Adrenal gland (tissue), 12 donors: Measurements from ENCODE around the gene CCDC63. TPM values are rescaled to one million over a fixed set of nuclear protein-coding genes. Genes with fewer than 3 reads are reported as not detected.

ENCODE experiments used
- DNase-seq, 7 donors: peaks; one replicate each; pipeline ENCODE4 v3.0.0-alpha.2; 2019 to 2020
- H3K27ac ChIP-seq, 5 donors: fragments of 200-600 bp; sonication (generic) in 4 of 5; 1 replicate in 3 of 5; 2 replicates in 2 of 5; pipeline versions ENCODE4 v1.5.1 to v1.8.0; 2016 to 2020; ENCODE audit warnings: mild to moderate bottlenecking in 1 of 5
- H3K27me3 ChIP-seq: fragments of 200-600 bp; 2 replicates; pipeline ENCODE4 v1.8.0; 2021
- H3K36me3 ChIP-seq, 2 donors: fragments of 200-600 bp; replicated peaks in 1 of 2; 1 replicate in 1 of 2; 2 replicates in 1 of 2; pipeline versions ENCODE4 v1.5.1 to v1.8.0; 2018 to 2022
- H3K4me1 ChIP-seq, 2 donors: fragments of 200-600 bp; replicated peaks in 1 of 2; 1 replicate in 1 of 2; 2 replicates in 1 of 2; pipeline versions ENCODE4 v1.5.1 to v1.8.0; 2018 to 2021
- H3K4me3 ChIP-seq, 4 donors: fragments of 200-600 bp; sonication (generic) in 3 of 4; one replicate each; pipeline ENCODE4 v1.5.1; 2016 to 2018
- H3K9me3 ChIP-seq, 3 donors: fragments of 200-600 bp; sonication (generic) in 1 of 3; replicated peaks in 1 of 3; 1 replicate in 2 of 3; 2 replicates in 1 of 3; pipeline versions ENCODE4 v1.5.1 to v1.8.0; 2016 to 2021
- POLR2A ChIP-seq, 2 donors: fragments of 450-650 bp; IDR thresholded peaks; one replicate each; pipeline ENCODE4 v1.6.1; 2017; ENCODE audit warnings: antibody characterized with exemption in 2 of 2, mild to moderate bottlenecking in 2 of 2, moderate library complexity in 1 of 2
- WGBS, 4 donors: extraction: QIAGEN DNeasy Blood & Tissue Kit in 2 of 4; methylation state at CpG; one replicate each; pipeline versions ENCODE4 v1.1.5 to v1.1.7; 2013 to 2017; 5-methylcytosine and 5-hydroxymethylcytosine counted together
- intact Hi-C, 2 donors: fragments of 100-400 bp; cut with DNase I; formaldehyde crosslinking; loops; one replicate each; pipeline versions ENCODE4 v1.14.1 to v1.15.0; 2022 to 2023
- polyA plus RNA-seq, 3 donors: library from polyadenylated mRNA; stranded (reverse); fragments of 200-250 nt in 2 of 3; fragments of 350-450 nt in 1 of 3; fragmentation: Illumina TruSeq in 1 of 3; extraction: RNeasy Lipid Tissue Mini Kit (QIAGEN cat#74804) in 1 of 3; gene quantifications; one replicate each; pipeline ENCODE4 v1.2.3, GENCODE V29; 2013 to 2014
- total RNA-seq, 9 donors: library from RNA; depleted of rRNA in 4 of 9; stranded (reverse); fragments of >200 nt in 4 of 9; fragments of 120-200 nt in 1 of 9; fragmentation: NEBNext Ultra II Directional in 1 of 9; extraction: Animal tissue kit (Norgen Biotek cat#: 25700) in 1 of 9; gene quantifications; one replicate each; pipeline versions ENCODE4 v1.1.0 to v1.2.4, GENCODE V29; 2013 to 2023
- TF ChIP-seq, protein P1 (sequence below), 6 experiments: fragments of 450-650 bp in 4 of 6; fragments of 200-600 bp in 2 of 6; sonication (generic) in 1 of 6; IDR thresholded peaks; 1 replicate in 5 of 6; 2 replicates in 1 of 6; pipeline versions ENCODE4 v1.5.1 to v1.8.0; 2016 to 2021; ENCODE audit warnings: antibody characterized with exemption in 6 of 6, mild to moderate bottlenecking in 2 of 6, moderate library complexity in 1 of 6
- donor health status: healthy with polysubstance abuse.
- donor health status: Bipolar disorder and iron deficiency.
- donor health status: DM: yes; HTN: yes; CAD: no.
- donor health status: DM: no; HTN: no; CAD: no.
- donor health status: DM: no; HTN: no; CAD: no.
- donor health status: DM: yes; HTN: yes; CAD: no.

The CCDC63 gene
- total and polyA plus RNA-seq, 12 donors, result not detected

GRCh38 chr12:110928700-110929099 lies 81.9 kb downstream of the CCDC63 start:
- Histone ChIP-seq H3K27ac (no peak overlapping the region), H3K9me3 (no peaks in the 10 kb centered on the region), H3K4me3 (no peak overlapping the region), H3K4me1 (no peaks in the 10 kb centered on the region), H3K27me3 (no peaks in the 10 kb centered on the region), H3K36me3 (no peaks in the 10 kb centered on the region)
- intact Hi-C loops, result no loop called here
- DNase-seq, result no peak
- 72 to 84% (median 77%) methylated on average over 5 to 7 of the region's 7 CpGs for WGBS, 4 donors
- TF ChIP-seq, protein P1, sequence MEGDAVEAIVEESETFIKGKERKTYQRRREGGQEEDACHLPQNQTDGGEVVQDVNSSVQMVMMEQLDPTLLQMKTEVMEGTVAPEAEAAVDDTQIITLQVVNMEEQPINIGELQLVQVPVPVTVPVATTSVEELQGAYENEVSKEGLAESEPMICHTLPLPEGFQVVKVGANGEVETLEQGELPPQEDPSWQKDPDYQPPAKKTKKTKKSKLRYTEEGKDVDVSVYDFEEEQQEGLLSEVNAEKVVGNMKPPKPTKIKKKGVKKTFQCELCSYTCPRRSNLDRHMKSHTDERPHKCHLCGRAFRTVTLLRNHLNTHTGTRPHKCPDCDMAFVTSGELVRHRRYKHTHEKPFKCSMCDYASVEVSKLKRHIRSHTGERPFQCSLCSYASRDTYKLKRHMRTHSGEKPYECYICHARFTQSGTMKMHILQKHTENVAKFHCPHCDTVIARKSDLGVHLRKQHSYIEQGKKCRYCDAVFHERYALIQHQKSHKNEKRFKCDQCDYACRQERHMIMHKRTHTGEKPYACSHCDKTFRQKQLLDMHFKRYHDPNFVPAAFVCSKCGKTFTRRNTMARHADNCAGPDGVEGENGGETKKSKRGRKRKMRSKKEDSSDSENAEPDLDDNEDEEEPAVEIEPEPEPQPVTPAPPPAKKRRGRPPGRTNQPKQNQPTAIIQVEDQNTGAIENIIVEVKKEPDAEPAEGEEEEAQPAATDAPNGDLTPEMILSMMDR (IDR thresholded peaks at IDR 0.05), result no peak
- no peak for TF ChIP-seq POLR2A (IDR thresholded peaks at IDR 0.05)

- H3K27ac ChIP-seq, result no peak overlapping the region
- no peaks in the 10 kb centered on the region for H3K9me3 ChIP-seq
- intact Hi-C loops, result loop anchor here in 1 of 2 donors (10.0 kb wide), 1 partner anchor 385 kb away; no protein-coding TSS in a partner anchor
- H3K4me1 ChIP-seq, result no peaks in the 10 kb centered on the region
- H3K36me3 ChIP-seq, result no peaks in the 10 kb centered on the region
- no peaks in the 10 kb centered on the region for H3K27me3 ChIP-seq
- no peak for TF ChIP-seq POLR2A (IDR thresholded peaks at IDR 0.05)
- TF ChIP-seq, protein P1 (IDR thresholded peaks at IDR 0.05), result no peak
- H3K4me3 ChIP-seq, result no peak overlapping the region
- WGBS, 4 donors, result 95 to 100% (median 98%) methylated on average over 1 of the region's 1 CpG
- no peak for DNase-seq
Observed at GRCh38 chr12:110929818-110930217, 83.0 kb downstream of the CCDC63 start.

GRCh38 chr12:110930348-110931314 lies 83.8 kb downstream of the CCDC63 start:
- TF ChIP-seq POLR2A (IDR thresholded peaks at IDR 0.05), result no peak
- TF ChIP-seq, protein P1 (IDR thresholded peaks at IDR 0.05), result no peak
- intact Hi-C loops, result loop anchor here in 1 of 2 donors (10.0 kb wide), 1 partner anchor 384 kb away; no protein-coding TSS in a partner anchor
- Histone ChIP-seq H3K4me3 (no peak overlapping the region), H3K27ac (no peak overlapping the region), H3K27me3 (no peaks in the 10 kb centered on the region), H3K4me1 (no peaks in the 10 kb centered on the region), H3K9me3 (no peaks in the 10 kb centered on the region), H3K36me3 (no peaks in the 10 kb centered on the region)
- WGBS, 4 donors, result 78 to 83% (median 81%) methylated on average over 20 to 21 of the region's 21 CpGs
- DNase-seq, result no peak

DNA sequence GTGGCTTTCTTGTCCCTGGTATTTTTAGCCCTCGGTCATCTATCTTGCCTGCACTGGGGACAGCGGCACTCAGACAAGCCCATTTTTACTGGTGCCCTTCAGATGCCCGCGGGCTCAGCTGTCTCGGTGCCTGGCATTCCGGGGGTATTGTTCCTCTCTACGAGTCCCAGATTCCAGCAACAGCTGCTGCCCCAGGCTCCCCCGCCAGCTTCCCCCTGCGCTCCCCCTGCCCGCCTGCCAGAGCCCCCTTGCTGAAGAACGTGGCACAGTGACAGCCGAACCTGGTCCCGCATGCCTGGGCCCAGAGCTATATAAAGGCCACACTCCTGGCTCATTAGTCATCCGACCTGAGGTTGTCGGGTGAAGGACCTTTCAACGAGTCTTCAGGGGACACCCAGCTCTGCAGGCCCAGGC lies 84.5 kb downstream of the CCDC63 start:
- Histone ChIP-seq H3K4me3 (no peak overlapping the region), H3K27me3 (no peaks in the 10 kb centered on the region), H3K27ac (no peak overlapping the region), H3K9me3 (no peaks in the 10 kb centered on the region), H3K4me1 (no peaks in the 10 kb centered on the region), H3K36me3 (no peaks in the 10 kb centered on the region)
- TF ChIP-seq, protein P1 (IDR thresholded peaks at IDR 0.05), result no peak
- no peak for TF ChIP-seq POLR2A (IDR thresholded peaks at IDR 0.05)
- WGBS, 4 donors, result 33 to 47% (median 44%) methylated on average over 7 to 16 of the region's 16 CpGs
- intact Hi-C loops, result loop anchor here in 1 of 2 donors (10.0 kb wide), 1 partner anchor 383 kb away; no protein-coding TSS in a partner anchor
- peak in 3 of 7 donors; percentile 17 to 32 (median 31) for DNase-seq
